H9 (cell line): ENCODE measurements around the gene GSTM3. TPM values are rescaled to one million over a fixed set of nuclear protein-coding genes. Genes with fewer than 3 reads are reported as not detected.
A peak's percentile ranks its signal among the peaks of the same experiment; 100 is the strongest.

Experiments used
- DNase-seq: peaks from one replicate; pipeline ENCODE4 v3.0.0-alpha.2; 2017
- H2AFZ ChIP-seq: one replicate; pipeline ENCODE4 v1.6.1; 2013; ENCODE audit warnings: mild to moderate bottlenecking, low read length, control low read depth, moderate library complexity
- H2AK5ac ChIP-seq: 2 replicates; pipeline ENCODE4 v1.6.1; 2013; ENCODE audit warnings: low read length, control low read depth, mixed read lengths; ENCODE audit not compliant: insufficient read length
- H2BK120ac ChIP-seq: one replicate; pipeline ENCODE4 v1.6.1; 2013; ENCODE audit warnings: low read depth, mild to moderate bottlenecking, low read length, control low read depth, inconsistent platforms; ENCODE audit not compliant: poor library complexity, severe bottlenecking
- H2BK12ac ChIP-seq: 2 replicates; pipeline ENCODE4 v1.6.1; 2013; ENCODE audit warnings: low read length, control low read depth, mixed read lengths, low read depth; ENCODE audit not compliant: insufficient read length
- H2BK15ac ChIP-seq: 2 replicates; pipeline ENCODE4 v1.6.1; 2013; ENCODE audit warnings: low read depth, low read length, control low read depth
- H2BK20ac ChIP-seq: one replicate; pipeline ENCODE4 v1.6.1; 2013; ENCODE audit warnings: low read depth, mild to moderate bottlenecking, low read length, control low read depth, inconsistent platforms; ENCODE audit not compliant: poor library complexity, severe bottlenecking
- H2BK5ac ChIP-seq: 2 replicates; pipeline ENCODE4 v1.6.1; 2013; ENCODE audit warnings: low read length, control low read depth, mixed read lengths; ENCODE audit not compliant: insufficient read length
- H3K14ac ChIP-seq: 2 replicates; pipeline ENCODE4 v1.6.1; 2013; ENCODE audit warnings: low read length, control low read depth; ENCODE audit not compliant: insufficient read depth
- H3K18ac ChIP-seq: 2 replicates; pipeline ENCODE4 v1.6.1; 2013; ENCODE audit warnings: low read depth, mild to moderate bottlenecking, mixed read lengths, low read length, control low read depth; ENCODE audit not compliant: insufficient read length
- H3K23ac ChIP-seq: 2 replicates; pipeline ENCODE4 v1.6.1; 2013; ENCODE audit warnings: low read length, control low read depth, mixed read lengths, low read depth; ENCODE audit not compliant: insufficient read length
- H3K23me2 ChIP-seq: 2 replicates; pipeline ENCODE4 v1.6.1; 2013; ENCODE audit warnings: low read depth, mild to moderate bottlenecking, mixed read lengths, low read length, control low read depth; ENCODE audit not compliant: insufficient read length, poor library complexity, severe bottlenecking
- H3K27ac ChIP-seq: 2 replicates; pipeline ENCODE4 v1.5.1; 2013; ENCODE audit warnings: low read length, control low read depth, mixed read lengths, low read depth; ENCODE audit not compliant: insufficient read length
- H3K27me3 ChIP-seq: 2 replicates; pipeline ENCODE4 v1.6.1; 2013; ENCODE audit warnings: low read length, control low read depth, inconsistent platforms; ENCODE audit not compliant: insufficient read depth
- H3K4ac ChIP-seq: 2 replicates; pipeline ENCODE4 v1.6.1; 2013; ENCODE audit warnings: low read depth, mild to moderate bottlenecking, control low read depth, inconsistent platforms, low read length, moderate library complexity
- H3K4me1 ChIP-seq: 2 replicates; pipeline ENCODE4 v1.6.1; 2013; ENCODE audit warnings: low read length, control low read depth, inconsistent platforms; ENCODE audit not compliant: insufficient read depth
- H3K4me2 ChIP-seq: 2 replicates; pipeline ENCODE4 v1.6.1; 2013; ENCODE audit warnings: low read length, control low read depth, mixed read lengths; ENCODE audit not compliant: insufficient read length, insufficient read depth
- H3K56ac ChIP-seq: 2 replicates; pipeline ENCODE4 v1.6.1; 2013; ENCODE audit warnings: low read depth, mild to moderate bottlenecking, mixed read lengths, low read length, control low read depth; ENCODE audit not compliant: insufficient read length
- H3K79me1 ChIP-seq: 2 replicates; pipeline ENCODE4 v1.6.1; 2013; ENCODE audit warnings: low read depth, mild to moderate bottlenecking, moderate library complexity, low read length, control low read depth, inconsistent platforms; ENCODE audit not compliant: insufficient read depth, poor library complexity, severe bottlenecking
- H3K79me2 ChIP-seq: 2 replicates; pipeline ENCODE4 v1.6.1; 2013; ENCODE audit warnings: low read length, control low read depth, inconsistent platforms; ENCODE audit not compliant: insufficient read depth
- H3K9ac ChIP-seq: 2 replicates; pipeline ENCODE4 v1.6.1; 2013; ENCODE audit warnings: low read length, control low read depth, mixed read lengths; ENCODE audit not compliant: insufficient read length; ENCODE audit errors: extremely low read depth
- H3K9me3 ChIP-seq: one replicate; pipeline ENCODE4 v1.6.1; 2013; ENCODE audit warnings: low read depth, low read length, inconsistent platforms; ENCODE audit not compliant: control insufficient read depth
- H3T11ph ChIP-seq: one replicate; pipeline ENCODE4 v1.6.1; 2013; ENCODE audit warnings: mild to moderate bottlenecking, low read length, control low read depth, inconsistent platforms
- H4K20me1 ChIP-seq: one replicate; pipeline ENCODE4 v1.6.1; 2013; ENCODE audit not compliant: control insufficient read depth, insufficient read length, insufficient read depth
- H4K5ac ChIP-seq: 2 replicates; pipeline ENCODE4 v1.6.1; 2013; ENCODE audit warnings: low read depth, mild to moderate bottlenecking, mixed read lengths, low read length, control low read depth; ENCODE audit not compliant: insufficient read length
- H4K8ac ChIP-seq: replicated peaks from 2 replicates; pipeline ENCODE4 v1.6.1; 2013; ENCODE audit warnings: low read length, control low read depth, mixed read lengths, low read depth; ENCODE audit not compliant: insufficient read length
- H4K91ac ChIP-seq: 2 replicates; pipeline ENCODE4 v1.6.1; 2013; ENCODE audit warnings: low read depth, mild to moderate bottlenecking, moderate library complexity, mixed read lengths, low read length, control low read depth; ENCODE audit not compliant: insufficient read length
- H3K27ac Mint-ChIP-seq, 3 experiments: 2 replicates in 2 of 3; 3 replicates in 1 of 3; pipeline ENCODE4 v1.8.0; 2020 to 2021; ENCODE audit warnings: mixed read lengths in 3 of 3, mild to moderate bottlenecking in 1 of 3, moderate library complexity in 1 of 3
- H3K27me3 Mint-ChIP-seq: 2 replicates; pipeline ENCODE4 v1.8.0; 2021; ENCODE audit warnings: low read depth, mild to moderate bottlenecking, moderate library complexity, mixed read lengths
- H3K36me3 Mint-ChIP-seq, 3 experiments: 2 replicates in 2 of 3; 3 replicates in 1 of 3; pipeline ENCODE4 v1.8.0; 2020 to 2021; ENCODE audit warnings: low read depth in 3 of 3, mixed read lengths in 3 of 3; ENCODE audit not compliant: insufficient read depth in 1 of 3
- H3K4me1 Mint-ChIP-seq, 2 experiments: 2 replicates each; pipeline ENCODE4 v1.8.0; 2020; ENCODE audit warnings: mixed read lengths in 2 of 2
- H3K4me3 Mint-ChIP-seq, 2 experiments: 2 replicates in 1 of 2; 3 replicates in 1 of 2; pipeline ENCODE4 v1.8.0; 2020 to 2021; ENCODE audit warnings: mild to moderate bottlenecking in 2 of 2, mixed read lengths in 2 of 2, moderate library complexity in 1 of 2
- H3K9me3 Mint-ChIP-seq, 2 experiments: 2 replicates in 1 of 2; 3 replicates in 1 of 2; pipeline ENCODE4 v1.8.0; 2020; ENCODE audit warnings: mild to moderate bottlenecking in 2 of 2, mixed read lengths in 2 of 2, moderate library complexity in 1 of 2
- WGBS: extraction: QIAGEN DNeasy Blood & Tissue Kit; methylation state at CpG from one replicate; pipeline ENCODE4 v1.1.7; 2013; ENCODE audit warnings: missing lambda C conversion rate, low lambda C conversion rate, mixed read lengths; ENCODE audit not compliant: insufficient read length; ENCODE audit errors: extremely low coverage; 5-methylcytosine and 5-hydroxymethylcytosine counted together
- total RNA-seq: library from RNA; stranded (reverse); gene quantifications from 2 replicates; pipeline ENCODE4 v1.2.1, GENCODE V29; 2021
- TF ChIP-seq, protein P1 (sequence below): fragments of 200-600 bp; sonication (generic); conservative IDR thresholded peaks from 3 replicates; pipeline ENCODE4 v1.8.0; 2021; ENCODE audit warnings: antibody characterized with exemption, mild to moderate bottlenecking

GSTM3 gene
- total RNA-seq, 1 experiment from 2014 or later: 3.5 TPM

GRCh38 chr1:109722908-109723691, 17.7 kb downstream of the GSTM3 start:
- no peak for DNase-seq
- H2BK12ac ChIP-seq: no peak overlapping the region
- H3K4me1 ChIP-seq: no peaks in the 10 kb centered on the region
- peak overlapping the region in 1 of 3 experiments; percentile 70; a peak in 1 of 7 replicates for H3K27ac Mint-ChIP-seq
- H3K4ac ChIP-seq: no peak overlapping the region
- no peaks in the 10 kb centered on the region for H3K79me2 ChIP-seq
- no peak overlapping the region for H3K4me3 Mint-ChIP-seq
- WGBS: no CpG with 5 or more reads among the region's 7 CpGs
- peaks cover 0 to 5% (median 4%) of the 10 kb centered on the region in 3 experiments; a peak in 4 of 7 replicates for H3K36me3 Mint-ChIP-seq
- peaks cover 11% of the 10 kb centered on the region for H3K9me3 ChIP-seq
- no peak overlapping the region for H2AFZ ChIP-seq
- H3K4me1 Mint-ChIP-seq: peaks cover 7 to 8% of the 10 kb centered on the region in 2 experiments; a peak in 3 of 4 replicates
- H4K20me1 ChIP-seq: no peaks in the 10 kb centered on the region
- no peak overlapping the region for H2AK5ac ChIP-seq
- H4K8ac ChIP-seq: no peak overlapping the region
- H2BK120ac ChIP-seq: no peak overlapping the region
- peaks cover 10 to 17% of the 10 kb centered on the region in 2 experiments for H3K9me3 Mint-ChIP-seq
- TF ChIP-seq, protein P1, sequence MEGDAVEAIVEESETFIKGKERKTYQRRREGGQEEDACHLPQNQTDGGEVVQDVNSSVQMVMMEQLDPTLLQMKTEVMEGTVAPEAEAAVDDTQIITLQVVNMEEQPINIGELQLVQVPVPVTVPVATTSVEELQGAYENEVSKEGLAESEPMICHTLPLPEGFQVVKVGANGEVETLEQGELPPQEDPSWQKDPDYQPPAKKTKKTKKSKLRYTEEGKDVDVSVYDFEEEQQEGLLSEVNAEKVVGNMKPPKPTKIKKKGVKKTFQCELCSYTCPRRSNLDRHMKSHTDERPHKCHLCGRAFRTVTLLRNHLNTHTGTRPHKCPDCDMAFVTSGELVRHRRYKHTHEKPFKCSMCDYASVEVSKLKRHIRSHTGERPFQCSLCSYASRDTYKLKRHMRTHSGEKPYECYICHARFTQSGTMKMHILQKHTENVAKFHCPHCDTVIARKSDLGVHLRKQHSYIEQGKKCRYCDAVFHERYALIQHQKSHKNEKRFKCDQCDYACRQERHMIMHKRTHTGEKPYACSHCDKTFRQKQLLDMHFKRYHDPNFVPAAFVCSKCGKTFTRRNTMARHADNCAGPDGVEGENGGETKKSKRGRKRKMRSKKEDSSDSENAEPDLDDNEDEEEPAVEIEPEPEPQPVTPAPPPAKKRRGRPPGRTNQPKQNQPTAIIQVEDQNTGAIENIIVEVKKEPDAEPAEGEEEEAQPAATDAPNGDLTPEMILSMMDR: no peak
- no peak overlapping the region for H2BK20ac ChIP-seq
- no peak overlapping the region for H3K27ac ChIP-seq
- no peak overlapping the region for H2BK5ac ChIP-seq
- H2BK15ac ChIP-seq: no peak overlapping the region
- no peak overlapping the region for H4K91ac ChIP-seq
- no peak overlapping the region for H4K5ac ChIP-seq
- no peaks in the 10 kb centered on the region for H3K79me1 ChIP-seq
- H3T11ph ChIP-seq: no peak overlapping the region
- H3K9ac ChIP-seq: no peak overlapping the region
- H3K4me2 ChIP-seq: no peak overlapping the region
- H3K14ac ChIP-seq: no peak overlapping the region
- no peak overlapping the region for H3K18ac ChIP-seq
- H3K27me3 Mint-ChIP-seq: peaks cover 5% of the 10 kb centered on the region
- no peaks in the 10 kb centered on the region for H3K23me2 ChIP-seq
- no peak overlapping the region for H3K23ac ChIP-seq
- H3K27me3 ChIP-seq: no peaks in the 10 kb centered on the region
- H3K56ac ChIP-seq: no peak overlapping the region
